ENCODE results near the gene MAGI1.
"Not testable (repeated sequence)": the region's sequence is repeated elsewhere in the genome, so short reads cannot be mapped to it uniquely, and the experiment has no call there.

The MAGI1 gene

GRCh38 chr3:65642883-65643282, 395.8 kb downstream of the MAGI1 start:
- no peak for DNase-seq

DNA sequence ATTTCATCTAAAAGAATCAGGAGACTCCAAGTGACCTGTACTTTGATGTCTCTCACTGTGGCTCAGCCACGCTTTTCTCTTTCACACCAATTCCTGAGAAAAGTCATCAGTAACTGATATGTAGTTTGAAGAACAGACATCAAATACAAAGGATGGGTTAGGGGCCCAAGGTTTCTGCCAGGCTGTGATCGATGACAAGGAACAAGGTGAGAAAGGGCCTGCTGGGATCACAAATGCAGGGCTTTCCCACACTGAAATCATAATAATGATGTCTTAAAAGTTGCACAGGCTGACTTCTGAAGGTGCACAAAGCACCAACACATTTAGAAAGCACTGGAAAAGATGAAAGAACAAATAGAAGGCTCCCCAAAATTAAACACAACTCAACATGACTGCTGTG, 396.9 kb downstream of the MAGI1 start:
- no peak for DNase-seq

DNA sequence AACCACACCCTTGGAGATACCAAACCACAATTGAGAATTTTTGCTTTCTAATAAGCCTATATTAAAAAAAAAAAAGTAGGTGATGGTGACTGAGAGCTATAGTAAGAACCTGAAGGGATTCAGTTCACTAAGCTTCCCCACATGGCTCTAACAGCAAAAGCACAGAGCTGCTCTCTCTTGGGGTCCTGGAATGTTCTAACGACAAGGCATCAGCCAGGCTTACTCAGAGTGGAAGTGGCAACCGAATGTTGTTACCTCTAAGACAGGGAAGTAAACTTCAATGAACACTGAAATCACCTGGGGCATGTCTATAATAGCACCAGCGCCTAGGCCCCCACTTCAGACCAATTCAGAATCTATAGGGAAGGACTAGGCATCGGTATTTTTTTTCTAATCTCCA, 397.7 kb downstream of the MAGI1 start:
- no peak for DNase-seq

- no peak for DNase-seq
Observed at GRCh38 chr3:65639444-65639843, 399.3 kb downstream of the MAGI1 start.

GRCh38 chr3:65638301-65638700, 400.4 kb downstream of the MAGI1 start:
- DNase-seq, result no peak

GRCh38 chr3:65636326-65636725, 402.4 kb downstream of the MAGI1 start:
- no peak for DNase-seq

- no peak for DNase-seq
Observed at GRCh38 chr3:65635657-65636056, 403.1 kb downstream of the MAGI1 start.

DNA sequence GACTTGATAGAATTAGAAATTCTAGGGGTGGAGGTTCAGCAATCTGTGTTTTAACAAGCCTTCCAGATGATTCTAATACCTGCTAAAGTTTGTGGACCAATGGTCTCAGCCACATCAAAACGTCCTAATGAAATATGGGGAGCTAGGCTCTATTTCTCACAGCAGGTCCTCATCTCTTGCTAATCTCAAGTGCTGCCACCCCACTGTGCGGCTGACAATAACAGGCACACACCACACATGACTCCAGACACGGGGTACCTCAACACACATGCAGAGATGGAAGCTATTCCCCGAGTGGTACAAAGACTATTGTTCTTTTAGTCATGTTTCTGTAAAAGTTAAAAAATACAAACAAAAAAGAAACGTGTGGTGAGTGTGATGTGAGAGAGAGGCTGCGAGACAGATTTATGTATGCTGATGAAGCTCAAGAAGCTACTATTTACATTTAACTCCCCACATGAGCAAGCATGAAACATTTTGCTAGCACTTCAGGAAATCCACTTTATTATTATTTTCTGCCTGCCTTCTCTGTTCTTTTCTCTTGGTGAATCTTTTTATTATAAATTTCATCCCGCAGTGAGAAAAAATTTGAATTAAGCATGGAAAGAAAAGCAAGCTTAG, 405.6 kb downstream of the MAGI1 start:
- DNase-seq, result no peak

DNA sequence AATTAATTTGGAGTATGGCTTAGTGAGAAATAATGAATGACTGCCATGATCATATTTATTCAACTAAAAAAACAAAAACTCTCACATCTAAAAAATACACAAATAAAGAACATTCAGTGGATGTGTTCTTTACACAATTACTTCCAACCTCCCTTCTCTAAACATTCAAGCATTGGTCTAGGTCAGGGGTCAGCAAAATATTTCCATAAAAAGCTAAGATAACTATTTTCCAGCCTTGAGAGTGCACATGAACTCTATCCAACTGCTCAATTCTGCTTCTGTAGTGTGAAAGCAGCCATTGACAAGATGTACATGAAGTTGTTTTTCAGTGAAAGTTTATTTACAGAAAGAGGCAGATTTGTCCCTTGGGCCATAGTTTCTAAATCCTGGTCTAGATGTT, 406.3 kb downstream of the MAGI1 start:
- DNase-seq, result no peak

DNA sequence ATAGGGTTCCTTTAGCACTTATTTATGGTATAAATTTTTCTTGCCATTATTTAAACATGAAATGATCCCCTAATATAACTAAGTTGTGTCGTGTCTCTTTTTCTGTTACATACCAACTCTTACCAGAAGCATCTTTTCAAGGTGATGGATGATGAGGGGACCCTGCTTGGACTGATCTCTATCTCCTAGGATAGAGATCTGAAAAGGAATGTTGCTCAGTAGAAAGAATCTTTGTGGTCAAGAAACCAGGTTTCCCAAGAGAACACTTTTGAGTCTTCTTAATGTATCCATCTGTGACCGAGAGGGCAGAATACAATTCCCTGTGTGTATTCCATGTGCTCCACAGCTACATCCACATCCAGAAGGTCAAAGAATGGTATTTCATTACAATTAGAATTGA, 409.7 kb downstream of the MAGI1 start:
- no peak for DNase-seq

DNA sequence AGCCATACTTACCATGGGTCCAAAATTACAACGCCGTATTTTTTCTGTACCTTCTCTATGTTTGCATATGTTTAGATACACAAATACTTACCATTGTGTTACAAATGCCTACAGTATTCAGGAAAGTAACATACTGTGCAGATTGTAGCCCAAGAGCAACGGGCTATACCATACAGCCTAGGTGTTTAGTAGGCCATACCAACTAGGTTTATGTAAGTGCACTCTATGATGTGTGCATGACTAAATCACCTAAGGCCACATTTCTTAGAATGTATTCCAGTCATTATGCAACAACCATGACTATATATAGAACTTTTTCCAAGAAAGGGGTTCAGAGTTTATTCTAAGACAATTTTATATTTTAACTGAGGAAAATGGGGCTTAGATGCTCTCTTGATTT, 411.7 kb downstream of the MAGI1 start:
- DNase-seq, result no peak

DNA sequence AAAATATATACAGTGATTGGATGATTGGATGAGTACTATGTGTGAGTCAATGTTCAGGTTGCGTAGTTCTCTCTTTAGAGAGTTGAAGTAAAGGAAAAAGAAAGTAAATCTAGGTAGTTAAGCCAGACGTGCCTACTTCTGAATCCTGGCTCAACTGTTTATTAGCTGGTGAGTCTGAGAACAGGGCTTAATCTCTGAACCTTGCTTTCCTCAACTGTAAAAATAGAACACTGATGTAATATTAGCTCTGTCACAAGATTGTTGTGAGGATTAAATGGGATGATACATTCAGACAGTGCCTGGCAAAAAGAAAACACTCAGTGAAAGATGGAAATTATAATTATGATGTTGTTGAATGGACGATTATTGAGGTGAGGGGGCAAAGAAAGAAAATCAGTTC, 413.4 kb downstream of the MAGI1 start:
- DNase-seq, result no peak

GRCh38 chr3:65623362-65623761, 415.4 kb downstream of the MAGI1 start:
- no peak for DNase-seq

GRCh38 chr3:65619888-65620287, 418.8 kb downstream of the MAGI1 start:
- DNase-seq, result no peak

DNA sequence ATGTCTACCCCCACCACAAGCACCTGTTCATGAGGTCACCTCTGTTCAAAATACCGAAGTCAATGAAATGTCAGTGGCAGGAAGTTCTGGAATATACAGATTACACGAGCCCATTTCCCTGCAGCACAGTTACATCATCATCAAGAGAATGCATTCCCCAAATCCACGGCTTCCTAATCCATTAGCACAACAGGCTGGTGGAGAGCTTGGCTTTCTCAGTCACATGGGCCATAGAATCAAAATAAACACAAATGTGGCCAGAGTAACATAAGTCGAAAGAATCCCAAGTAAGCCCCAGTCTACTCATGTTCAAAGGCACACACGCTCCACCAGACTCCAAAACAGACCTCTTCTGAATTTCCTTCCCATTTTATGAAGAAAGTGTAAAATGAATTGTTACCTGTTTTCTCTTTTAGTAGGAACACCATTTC, 419.3 kb downstream of the MAGI1 start:
- DNase-seq, result no peak

DNA sequence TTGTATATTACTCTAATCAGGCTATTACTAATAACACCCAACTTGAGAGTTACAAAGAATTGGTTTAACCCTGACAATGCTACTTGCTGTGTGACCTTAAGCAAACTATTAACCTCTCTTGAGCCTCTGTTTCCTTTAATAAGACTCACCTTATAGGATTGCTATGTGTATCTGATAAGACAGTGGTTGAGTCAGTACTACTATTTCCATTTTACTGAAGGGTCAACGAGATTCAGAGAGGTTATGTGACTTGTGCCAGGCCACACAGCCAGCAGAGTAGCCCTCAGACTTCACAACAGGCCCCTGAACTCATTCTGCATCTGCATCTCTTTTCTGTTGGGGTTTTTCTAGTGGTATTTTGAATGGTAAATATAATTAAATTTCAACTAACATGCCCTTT, 420.1 kb downstream of the MAGI1 start:
- DNase-seq, result no peak

- no peak for DNase-seq
Observed at GRCh38 chr3:65617787-65618186, 420.9 kb downstream of the MAGI1 start.

DNA sequence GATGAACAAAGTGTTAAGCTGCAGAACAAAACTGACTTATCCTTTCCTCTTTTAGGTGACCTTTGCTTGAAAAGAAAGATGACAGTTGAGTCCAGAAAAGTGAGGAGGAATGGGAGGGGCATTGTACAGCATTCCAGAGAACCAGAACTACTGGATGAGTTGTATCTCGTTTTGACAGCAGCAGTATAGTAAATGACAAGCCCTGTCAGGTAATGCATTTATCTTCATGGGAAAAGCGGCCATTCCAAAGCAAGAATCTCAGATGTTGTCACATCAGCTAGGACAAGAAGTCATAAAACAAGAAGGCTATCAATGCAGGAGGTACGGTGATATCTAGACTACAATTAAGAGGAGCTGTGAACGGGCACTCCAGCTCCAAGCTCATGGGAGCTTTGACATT, 421.5 kb downstream of the MAGI1 start:
- DNase-seq, result no peak

DNA sequence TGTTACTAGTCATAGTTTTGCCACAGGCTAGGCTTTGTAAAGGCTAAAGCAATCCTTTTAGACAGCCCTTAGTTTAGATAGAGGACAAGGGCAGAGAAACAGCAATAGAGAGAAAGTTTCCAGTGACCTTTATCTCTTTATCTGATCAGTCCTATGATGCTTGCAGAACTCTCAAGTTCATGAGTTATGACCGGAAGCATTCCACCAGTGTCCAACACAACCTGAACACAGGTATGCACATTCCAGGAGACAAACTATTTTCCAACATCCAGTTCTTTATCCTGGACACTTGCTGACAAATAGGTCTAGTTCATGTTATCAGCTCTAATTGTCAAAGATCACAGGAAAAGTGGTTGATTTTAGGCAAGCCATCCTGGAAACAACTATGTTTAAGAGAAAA, 422.2 kb downstream of the MAGI1 start:
- no peak for DNase-seq

GRCh38 chr3:65615329-65615728, 423.4 kb downstream of the MAGI1 start:
- DNase-seq, result no peak

DNA sequence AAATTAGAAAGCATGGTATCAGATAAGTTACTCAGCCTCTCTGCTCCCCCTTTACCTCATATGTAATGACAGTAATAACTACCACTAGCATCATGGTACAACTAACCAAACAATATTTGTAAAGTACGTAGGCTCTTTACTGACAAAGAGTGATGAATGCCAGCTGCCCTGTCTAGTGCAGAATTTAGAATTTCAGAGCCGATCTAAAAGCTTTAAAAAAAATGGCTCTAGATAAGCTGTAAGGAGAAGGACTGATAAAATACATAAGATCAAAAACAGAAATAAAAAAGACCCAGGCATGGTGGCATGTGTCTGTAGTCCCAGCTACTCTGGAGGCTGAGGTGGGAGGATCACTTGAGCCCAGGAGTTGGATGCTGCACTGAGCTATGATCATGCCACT, 424.1 kb downstream of the MAGI1 start:
- DNase-seq, result no peak

- not testable (repeated sequence) for DNase-seq
Observed at GRCh38 chr3:65607965-65608460, 430.7 kb downstream of the MAGI1 start.

DNA sequence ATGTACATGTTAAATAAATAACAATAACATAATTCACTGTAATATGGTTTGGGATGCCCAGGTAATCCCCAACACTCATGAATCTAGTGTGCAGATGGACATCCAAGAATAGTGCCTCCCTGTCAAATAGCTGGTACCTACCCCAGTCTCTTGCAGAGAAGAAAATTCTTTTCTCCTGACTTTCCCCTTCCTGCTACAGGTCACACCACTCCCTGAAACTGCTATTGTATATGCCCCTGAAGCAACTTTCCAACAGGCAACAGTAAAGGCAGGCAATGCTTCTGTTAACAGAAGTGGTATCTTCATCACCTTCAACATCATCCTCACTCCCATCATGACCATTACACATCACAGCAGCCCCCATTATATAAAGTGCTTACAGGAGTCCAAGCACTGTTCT, 431.6 kb downstream of the MAGI1 start:
- no peak for DNase-seq

- DNase-seq, result no peak
Observed at GRCh38 chr3:65605876-65606432, 432.8 kb downstream of the MAGI1 start.

- DNase-seq, result no peak
Observed at GRCh38 chr3:65604863-65605526, 433.7 kb downstream of the MAGI1 start.

Data from NCI-H187 treated with DMSO at 0.1 percent for 48 hours (cell line).